IMR-90 (cell line): ENCODE measurements around the gene TPST1. TPM values are rescaled to one million over a fixed set of nuclear protein-coding genes. Genes with fewer than 3 reads are reported as not detected.
"Not testable (repeated sequence)": the region's sequence is repeated elsewhere in the genome, so short reads cannot be mapped to it uniquely, and the experiment has no call there.

Experiments
- ATAC-seq: fragments of 200-7000 bp; cut with Tn5 transposase; 2 replicates; pipeline ENCODE4 v1.9.1; 2020; ENCODE audit warnings: low read depth, mild to moderate bottlenecking, moderate library complexity
- BruUV-seq: library from RNA; stranded (reverse); fragments of 400-500 nt; replicated peaks from 2 replicates; lab custom pipeline; 2021; lab: Mats Ljungman, UMichigan
- CTCF ChIA-PET: fragments of 300-600 bp; formaldehyde crosslinking; extraction: SDS; loops from one replicate; lab custom pipeline; 2021; ENCODE audit warnings: antibody characterized with exemption; lab: Yijun Ruan, JAX
- POLR2A ChIA-PET: fragments of 300-600 bp; sonication (Branson Sonifier 250); formaldehyde crosslinking; loops from one replicate; lab custom pipeline; 2022; ENCODE audit warnings: antibody characterized with exemption; ENCODE audit not compliant: unreplicated experiment; lab: Charles Lee
- DNase-seq: peaks from one replicate; pipeline ENCODE4 v3.0.0; 2013
- H2AFZ ChIP-seq: replicated peaks from 2 replicates; pipeline ENCODE3; 2013; ENCODE audit warnings: low read length, mild to moderate bottlenecking; ENCODE audit not compliant: poor library complexity
- H2AK5ac ChIP-seq: 2 replicates; pipeline ENCODE4 v1.6.1; 2013; ENCODE audit warnings: low read depth, low read length, inconsistent platforms
- H2AK9ac ChIP-seq: replicated peaks from 2 replicates; pipeline ENCODE3; 2013; ENCODE audit warnings: mild to moderate bottlenecking, low read depth, low read length, moderate library complexity; ENCODE audit not compliant: poor library complexity
- H2BK120ac ChIP-seq: 2 replicates; pipeline ENCODE4 v1.6.1; 2013; ENCODE audit warnings: low read depth, low read length, inconsistent platforms
- H2BK15ac ChIP-seq: 3 replicates; pipeline ENCODE4 v1.6.1; 2013; ENCODE audit warnings: low read depth, low read length, inconsistent platforms
- H2BK20ac ChIP-seq: 2 replicates; pipeline ENCODE4 v1.6.1; 2013; ENCODE audit warnings: low read depth, mild to moderate bottlenecking, inconsistent platforms, low read length, moderate library complexity
- H2BK5ac ChIP-seq: 2 replicates; pipeline ENCODE4 v1.6.1; 2013; ENCODE audit warnings: mild to moderate bottlenecking, low read depth, low read length, inconsistent platforms; ENCODE audit not compliant: poor library complexity, severe bottlenecking
- H3K14ac ChIP-seq: replicated peaks from 2 replicates; pipeline ENCODE4 v1.6.1; 2013; ENCODE audit warnings: low read depth, low read length, inconsistent platforms
- H3K18ac ChIP-seq: 2 replicates; pipeline ENCODE4 v1.6.1; 2013; ENCODE audit warnings: low read depth, low read length, control low read depth
- H3K23ac ChIP-seq: 2 replicates; pipeline ENCODE4 v1.6.1; 2013; ENCODE audit warnings: low read depth, low read length, inconsistent platforms
- H3K27ac ChIP-seq: 2 replicates; pipeline ENCODE4 v1.5.1; 2013; ENCODE audit warnings: mild to moderate bottlenecking, control low read depth, low read length; ENCODE audit not compliant: insufficient read depth
- H3K27me3 ChIP-seq: 2 replicates; pipeline ENCODE4 v1.6.1; 2013; ENCODE audit warnings: low read length; ENCODE audit not compliant: control insufficient read depth, insufficient read depth
- H3K36me3 ChIP-seq: 2 replicates; pipeline ENCODE4 v1.6.1; 2013; ENCODE audit warnings: low read length, mixed read lengths; ENCODE audit not compliant: control insufficient read depth, insufficient read depth
- H3K4ac ChIP-seq: 2 replicates; pipeline ENCODE4 v1.6.1; 2013; ENCODE audit warnings: low read depth, low read length, inconsistent platforms
- H3K4me1 ChIP-seq: 2 replicates; pipeline ENCODE4 v1.6.1; 2013; ENCODE audit warnings: low read length, mixed read lengths; ENCODE audit not compliant: control insufficient read depth, insufficient read depth
- H3K4me2 ChIP-seq: 2 replicates; pipeline ENCODE4 v1.6.1; 2013; ENCODE audit warnings: low read depth, mild to moderate bottlenecking, control low read depth, low read length, moderate library complexity
- H3K4me3 ChIP-seq: 2 replicates; pipeline ENCODE4 v1.5.1; 2013; ENCODE audit warnings: low read depth, mild to moderate bottlenecking, control low read depth, low read length, moderate library complexity; ENCODE audit not compliant: insufficient read depth
- H3K56ac ChIP-seq: 2 replicates; pipeline ENCODE4 v1.6.1; 2013; ENCODE audit warnings: low read length, inconsistent platforms; ENCODE audit not compliant: insufficient read depth; ENCODE audit errors: extremely low read depth
- H3K79me1 ChIP-seq, 2 experiments: 2 replicates each; pipeline ENCODE4 v1.6.1; 2013; ENCODE audit warnings: low read length in 2 of 2, inconsistent platforms in 1 of 2, low read depth in 1 of 2
- H3K9ac ChIP-seq: 2 replicates; pipeline ENCODE4 v1.6.1; 2013; ENCODE audit warnings: low read depth, low read length, control low read depth
- H3K9me1 ChIP-seq: 2 replicates; pipeline ENCODE4 v1.6.1; 2013; ENCODE audit warnings: low read length, inconsistent platforms; ENCODE audit not compliant: insufficient read depth
- H3K9me3 ChIP-seq: 2 replicates; pipeline ENCODE4 v1.6.1; 2013; ENCODE audit warnings: low read length; ENCODE audit not compliant: control insufficient read depth, insufficient read depth
- H4K20me1 ChIP-seq: 2 replicates; pipeline ENCODE4 v1.6.1; 2013; ENCODE audit warnings: low read length, inconsistent platforms; ENCODE audit not compliant: insufficient read depth
- H4K5ac ChIP-seq: 2 replicates; pipeline ENCODE4 v1.6.1; 2013; ENCODE audit warnings: mild to moderate bottlenecking, low read depth, low read length, control low read depth
- H4K8ac ChIP-seq, 2 experiments: 2 replicates each; pipeline ENCODE4 v1.6.1; 2013; ENCODE audit warnings: low read depth in 2 of 2, low read length in 2 of 2, control low read depth in 1 of 2, inconsistent platforms in 1 of 2
- H4K91ac ChIP-seq: 2 replicates; pipeline ENCODE4 v1.6.1; 2013; ENCODE audit warnings: low read depth, low read length, inconsistent platforms; ENCODE audit not compliant: insufficient read depth
- BHLHE40 ChIP-seq: fragments of 150-350 bp; IDR thresholded peaks from 2 replicates; pipeline ENCODE4 v1.6.1; 2016; ENCODE audit warnings: mild to moderate bottlenecking, low read depth, low read length
- WGBS, 2 experiments: methylation state at CpG; one replicate each; pipeline versions ENCODE4 v1.1.5 to v1.1.7; 2013; ENCODE audit warnings: missing lambda C conversion rate in 2 of 2; ENCODE audit not compliant: insufficient read length in 1 of 2; ENCODE audit errors: extremely low coverage in 2 of 2; 5-methylcytosine and 5-hydroxymethylcytosine counted together
- dilution Hi-C: fragments of 300-500 bp; cut with HindIII; formaldehyde crosslinking; loops from one replicate; pipeline ENCODE4 v1.14.3; 2018; ENCODE audit warnings: low sequenced_read_pairs; ENCODE audit not compliant: unreplicated experiment
- in situ Hi-C: fragments of 300-500 bp; cut with MboI; formaldehyde crosslinking; loops from 3 replicates; pipeline ENCODE4 v1.14.3; 2019; ENCODE audit warnings: low sequenced_read_pairs, inconsistent platforms, mixed read lengths
- intact Hi-C: fragments of 100-400 bp; cut with micrococcal nuclease; formaldehyde crosslinking; loops from 2 replicates; pipeline ENCODE4 v1.10.0; 2022
- polyA plus RNA-seq, 3 experiments: library from polyadenylated mRNA; depleted of rRNA; stranded (reverse); fragments of >200 nt; gene quantifications; 2 replicates each; pipeline ENCODE4 v1.2.3, GENCODE V29; 2012; ENCODE audit warnings: low replicate concordance in 1 of 3
- total RNA-seq: library from RNA; depleted of rRNA; stranded (reverse); fragments of >200 nt; gene quantifications from 2 replicates; pipeline ENCODE4 v1.2.3, GENCODE V29; 2012

The TPST1 gene
- total and polyA plus RNA-seq, 2 of the 4 experiments (the other 2 are of a cell fraction): 37.7 to 58.6 TPM

DNA sequence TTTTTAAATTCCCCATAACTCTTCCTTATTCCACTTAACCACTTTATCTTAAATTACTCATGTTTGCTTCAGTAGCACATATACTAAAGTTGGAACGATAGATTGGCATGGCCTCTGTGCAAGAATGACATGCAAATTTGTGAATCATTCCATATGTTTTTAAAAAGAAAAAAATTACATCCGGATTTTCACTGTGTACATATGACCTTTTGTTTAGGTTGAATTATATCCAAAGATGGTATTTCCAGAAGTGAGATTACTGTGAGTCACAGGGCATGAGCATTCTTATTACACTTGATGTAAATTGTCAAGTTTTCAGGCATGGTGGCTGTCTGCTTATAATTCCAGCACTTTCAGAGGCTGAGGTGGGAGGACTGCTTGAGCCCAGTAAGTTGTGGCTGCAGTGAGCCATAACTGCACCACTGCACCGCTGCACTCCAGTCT is 190.0 kb downstream of the TPST1 start:
- H3K4me3 ChIP-seq, H3K4me1 ChIP-seq, H3K23ac ChIP-seq, intact Hi-C loops, H2BK20ac ChIP-seq, H3K14ac ChIP-seq, H2BK15ac ChIP-seq, H3K79me1 ChIP-seq, H3K18ac ChIP-seq, POLR2A ChIA-PET, H4K5ac ChIP-seq, H4K91ac ChIP-seq, H3K4me2 ChIP-seq, H2AK9ac ChIP-seq, dilution Hi-C loops, CTCF ChIA-PET, in situ Hi-C loops, H3K56ac ChIP-seq, H2AFZ ChIP-seq, H3K27me3 ChIP-seq, H3K9ac ChIP-seq, H3K9me3 ChIP-seq, H3K36me3 ChIP-seq, BruUV-seq, H4K20me1 ChIP-seq, H4K8ac ChIP-seq: not testable (repeated sequence)
- WGBS, 2 experiments: no CpG with 5 or more reads among the region's 3 CpGs
- Histone ChIP-seq H2BK120ac (peak overlapping the region; percentile 60; the same call in 1 of the 2 replicates), H3K4ac (peak overlapping the region; percentile 61; the same call in 1 of the 2 replicates), H2AK5ac (peak overlapping the region; percentile 16; the same call in 1 of the 2 replicates), H3K9me1 (peaks cover 11% of the 10 kb centered on the region; the same call in 1 of the 2 replicates), H3K27ac (peak overlapping the region; percentile 13), H2BK5ac (peak overlapping the region; percentile 1)
- peak; percentile 85 for DNase-seq
- ATAC-seq: peak; percentile 85
- TF ChIP-seq BHLHE40: 0 out of 2 replicates have a peak, but pooled peaks have one; percentile 12

DNA sequence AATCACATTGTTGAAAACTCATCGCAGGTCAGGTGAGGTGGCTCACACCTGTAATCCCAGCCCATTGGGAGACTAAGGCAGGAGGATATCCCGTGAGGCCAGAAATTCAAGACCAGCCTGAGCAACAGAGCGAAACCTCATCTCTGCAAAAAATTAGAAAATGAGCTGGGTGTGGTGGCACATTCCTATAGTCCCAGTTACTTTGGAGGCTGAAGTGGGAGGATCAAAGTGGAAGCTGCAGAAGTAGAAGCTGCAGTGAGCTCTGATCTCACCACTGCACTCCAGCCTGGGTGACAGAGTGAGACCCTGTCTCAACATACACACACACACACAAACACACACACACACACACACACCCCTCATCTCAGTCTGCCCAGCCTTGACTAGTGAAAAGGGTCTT is 190.9 kb downstream of the TPST1 start:
- H3K27ac ChIP-seq, H2AK9ac ChIP-seq, H3K9ac ChIP-seq, H3K36me3 ChIP-seq, H3K4me3 ChIP-seq, ATAC-seq, dilution Hi-C loops, intact Hi-C loops, H3K4me2 ChIP-seq, H3K27me3 ChIP-seq, H3K9me3 ChIP-seq, H2BK5ac ChIP-seq, POLR2A ChIA-PET, H4K20me1 ChIP-seq, H3K4me1 ChIP-seq, H3K56ac ChIP-seq, in situ Hi-C loops, H3K79me1 ChIP-seq, BruUV-seq, H2AFZ ChIP-seq, DNase-seq: not testable (repeated sequence)
- H3K4ac ChIP-seq: peak overlapping the region; percentile 69
- H2BK15ac ChIP-seq: peak overlapping the region; percentile 44; the same call in 2 of the 3 replicates
- CTCF ChIA-PET: interaction anchor here (0.6 kb wide), 1 partner anchor 943 kb away, joined by 3 read pairs; no protein-coding TSS in a partner anchor
- H2BK120ac ChIP-seq: peak overlapping the region; percentile 82
- peaks cover 10% of the 10 kb centered on the region; the same call in 1 of the 2 replicates for H3K9me1 ChIP-seq
- peak overlapping the region; percentile 68; the same call in 1 of the 2 replicates for H3K18ac ChIP-seq
- H3K23ac ChIP-seq: peak overlapping the region; percentile 23; the same call in 1 of the 2 replicates
- H4K8ac ChIP-seq: peak overlapping the region in 1 of 2 experiments; percentile 55; a peak in 2 of 4 replicates
- H4K5ac ChIP-seq: peak overlapping the region; percentile 39
- 0 out of 2 replicates have a peak overlapping the region, but pooled peaks have one; percentile 56 for H4K91ac ChIP-seq
- WGBS, 2 experiments: no CpG with 5 or more reads among the region's 3 CpGs
- peak overlapping the region; percentile 79 for H2BK20ac ChIP-seq
- peak overlapping the region; percentile 83 for H2AK5ac ChIP-seq
- H3K14ac ChIP-seq: peak overlapping the region; percentile 68; the same call in 1 of the 2 replicates
